Anterior cingulate cortex (tissue), 58 donors: Measurements from ENCODE around the gene NSG1.

Experiments used
- DNase-seq, 58 donors: peaks; one replicate each; lab custom pipeline; 2025; lab: John Stamatoyannopoulos, UW

Gene NSG1

GRCh38 chr4:4395371-4395770, 8.5 kb downstream of the NSG1 start:
- no peak for DNase-seq

- peak in 36 of 58 donors; percentile 6 to 82 (median 48) for DNase-seq
These were observed 9.1 kb downstream of the NSG1 start for GRCh38 chr4:4395849-4396627.

DNA sequence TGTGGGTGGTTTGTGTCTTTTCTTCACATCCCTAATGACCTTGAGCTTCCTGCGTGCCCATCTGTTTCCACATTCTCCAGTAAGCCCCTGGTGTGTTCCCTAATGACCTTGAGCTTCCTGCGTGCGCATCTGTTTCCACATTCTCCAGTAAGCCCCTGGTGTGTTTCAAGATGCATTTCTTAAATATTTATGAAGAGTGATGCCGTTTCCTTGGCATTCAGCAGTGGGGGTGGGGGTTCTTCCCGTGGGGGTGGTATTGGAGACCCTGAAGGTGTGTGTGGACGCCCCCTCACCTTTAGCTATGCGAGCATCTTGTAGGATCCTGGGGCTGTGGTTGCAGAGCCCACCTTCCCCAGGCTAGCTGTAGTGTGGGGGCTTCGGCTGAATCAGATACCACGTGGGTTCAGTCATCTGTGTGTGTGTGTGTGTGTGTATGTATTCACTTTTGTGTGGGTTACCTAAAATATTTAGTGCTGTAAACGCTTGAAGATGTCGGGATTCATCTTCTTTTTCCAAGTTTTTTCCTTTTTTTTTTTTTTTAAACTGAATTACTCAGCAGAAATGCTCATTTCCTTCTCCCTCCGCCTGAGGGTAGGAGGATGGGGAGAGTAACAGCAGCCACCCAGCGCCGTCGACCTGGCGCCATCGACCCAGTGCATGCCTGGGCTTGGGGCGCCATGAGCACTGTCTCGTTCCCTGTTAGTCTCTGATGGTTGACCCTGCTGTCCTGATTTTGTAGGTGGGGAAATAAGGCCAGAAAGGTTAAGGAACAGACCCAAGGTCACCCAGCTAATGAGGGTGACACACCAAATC, 9.9 kb downstream of the NSG1 start:
- DNase-seq, result peak in 2 of 58 donors; percentile 23 to 31

DNA sequence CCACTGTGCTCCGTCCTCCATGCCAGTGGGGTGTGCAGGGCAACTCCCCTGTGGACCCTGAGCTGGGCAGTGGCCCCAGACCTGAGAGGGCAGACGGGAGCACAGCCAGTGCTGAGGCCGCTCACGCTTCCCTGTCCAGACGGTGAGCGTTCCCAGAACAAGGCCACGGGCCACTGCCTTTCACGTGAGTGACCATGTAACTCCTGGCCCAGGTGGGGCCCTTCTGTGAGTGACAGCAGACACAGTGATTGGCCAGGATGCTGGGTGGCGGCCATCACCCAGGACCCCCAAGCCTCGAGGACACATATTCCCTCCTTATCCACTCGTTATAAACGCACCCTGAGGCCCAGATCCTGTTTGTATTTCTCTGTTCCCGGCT, 10.5 kb downstream of the NSG1 start:
- no peak for DNase-seq

GRCh38 chr4:4398430-4398829, 11.5 kb downstream of the NSG1 start:
- DNase-seq, result no peak

- no peak for DNase-seq
These were observed 14.1 kb downstream of the NSG1 start for GRCh38 chr4:4401036-4401435.

DNA sequence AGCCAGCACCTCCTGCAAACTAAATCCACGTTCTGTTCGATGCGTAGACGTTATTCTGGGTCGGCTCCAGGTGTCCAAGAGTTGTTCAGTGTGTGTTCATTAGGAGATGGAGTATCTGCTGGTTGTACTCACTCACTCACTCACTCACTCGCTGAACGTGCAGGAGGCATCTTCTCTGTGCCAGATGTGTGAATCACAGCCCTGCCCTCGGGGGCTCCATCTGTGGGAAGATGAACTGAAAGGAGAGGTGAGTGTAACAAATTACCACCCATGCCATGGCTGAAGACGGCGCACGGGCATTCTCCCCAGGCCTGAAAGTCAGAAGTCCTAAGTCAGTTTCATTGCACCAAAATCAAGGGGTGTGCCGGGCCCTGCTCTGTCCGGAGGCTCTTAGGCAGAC, 16.1 kb downstream of the NSG1 start:
- no peak for DNase-seq

DNA sequence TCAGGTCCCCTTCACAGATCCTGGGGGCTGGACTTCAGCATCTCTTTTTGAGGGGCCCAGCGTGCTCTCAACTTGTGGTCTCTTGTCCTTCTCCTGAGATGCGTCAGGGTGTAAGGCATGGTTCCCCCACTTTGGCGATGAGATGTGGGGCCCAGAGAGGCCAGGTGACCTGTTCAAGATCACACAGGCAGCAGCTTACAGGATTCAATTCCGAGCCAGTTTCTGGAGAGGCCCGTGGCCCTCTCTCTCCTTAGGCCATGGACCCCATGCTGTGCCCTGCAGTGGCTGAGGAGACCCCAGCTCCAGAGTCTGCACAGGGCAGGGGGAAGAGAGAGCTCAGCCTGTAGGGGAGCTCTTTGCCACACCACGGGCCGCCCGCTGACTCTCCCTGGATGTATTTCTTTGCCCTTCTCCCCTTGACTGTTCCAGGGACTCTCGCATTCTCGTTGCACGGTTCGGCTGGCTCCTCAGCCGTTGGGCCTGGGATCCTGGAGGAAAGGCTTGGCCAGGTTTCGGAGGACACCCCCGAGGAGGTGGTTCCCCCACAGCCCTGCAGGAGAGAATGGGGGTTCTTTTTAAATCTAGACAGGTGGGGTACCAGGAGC, 18.6 kb downstream of the NSG1 start:
- no peak for DNase-seq

GRCh38 chr4:4406455-4407298, 19.8 kb downstream of the NSG1 start:
- no peak for DNase-seq

- DNase-seq, result no peak
These were observed 20.6 kb downstream of the NSG1 start for GRCh38 chr4:4407299-4408131.

DNA sequence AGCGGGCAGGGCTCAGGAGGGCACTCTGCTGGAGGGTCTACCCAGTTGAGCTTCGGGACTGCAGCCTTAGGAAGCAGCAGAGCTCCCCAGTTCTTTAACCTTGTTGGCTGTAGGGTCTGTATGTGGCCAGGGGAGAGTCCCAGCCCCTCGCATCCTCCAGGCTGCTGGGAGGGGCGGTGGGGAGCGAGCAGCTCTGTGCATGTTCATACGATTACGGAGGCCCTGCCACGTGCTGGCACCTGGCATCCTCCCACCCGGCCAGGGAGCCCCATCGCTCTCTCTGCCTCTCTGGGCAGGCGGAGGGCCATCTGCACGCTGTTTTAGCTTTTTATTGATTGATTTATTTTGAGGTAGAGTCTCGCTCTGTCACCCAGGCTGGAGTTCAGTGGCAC, 21.2 kb downstream of the NSG1 start:
- DNase-seq, result no peak

DNA sequence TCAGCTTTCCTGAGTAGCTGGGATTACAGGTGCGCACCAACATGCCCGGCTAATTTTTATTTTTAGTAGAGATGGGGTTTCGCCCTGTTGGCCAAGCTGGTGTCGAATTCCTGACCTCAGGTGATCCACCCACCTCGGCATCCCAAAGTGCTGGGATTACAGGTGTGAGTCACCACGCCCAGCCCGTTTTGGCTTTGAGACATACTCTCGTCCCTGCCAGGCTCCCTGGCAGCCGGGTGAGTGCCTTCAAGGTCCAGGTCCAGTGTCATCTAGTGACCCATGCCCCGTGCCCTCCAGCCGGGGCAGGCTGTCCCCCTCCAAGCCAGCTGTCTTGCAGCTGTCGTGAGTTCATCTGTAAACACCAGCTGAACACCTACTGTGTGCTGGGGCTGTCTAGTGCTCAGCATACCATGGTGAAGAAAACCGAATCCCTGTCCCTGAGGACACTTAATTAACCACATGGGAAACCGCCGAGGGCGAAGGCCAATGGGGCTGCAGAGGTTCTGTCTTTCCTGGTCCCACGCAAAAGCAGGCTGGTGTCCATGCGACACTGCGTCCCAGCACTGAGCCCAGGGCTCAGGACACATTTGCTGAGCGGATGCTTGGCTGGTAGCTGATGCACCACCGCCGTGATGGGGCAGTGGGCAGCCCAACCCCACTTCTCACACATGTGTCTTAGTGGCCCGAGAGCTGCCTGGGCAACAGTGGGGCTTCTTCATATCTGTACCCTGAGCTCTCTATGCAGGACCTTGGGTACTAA, 21.9 kb downstream of the NSG1 start:
- DNase-seq, result no peak

DNA sequence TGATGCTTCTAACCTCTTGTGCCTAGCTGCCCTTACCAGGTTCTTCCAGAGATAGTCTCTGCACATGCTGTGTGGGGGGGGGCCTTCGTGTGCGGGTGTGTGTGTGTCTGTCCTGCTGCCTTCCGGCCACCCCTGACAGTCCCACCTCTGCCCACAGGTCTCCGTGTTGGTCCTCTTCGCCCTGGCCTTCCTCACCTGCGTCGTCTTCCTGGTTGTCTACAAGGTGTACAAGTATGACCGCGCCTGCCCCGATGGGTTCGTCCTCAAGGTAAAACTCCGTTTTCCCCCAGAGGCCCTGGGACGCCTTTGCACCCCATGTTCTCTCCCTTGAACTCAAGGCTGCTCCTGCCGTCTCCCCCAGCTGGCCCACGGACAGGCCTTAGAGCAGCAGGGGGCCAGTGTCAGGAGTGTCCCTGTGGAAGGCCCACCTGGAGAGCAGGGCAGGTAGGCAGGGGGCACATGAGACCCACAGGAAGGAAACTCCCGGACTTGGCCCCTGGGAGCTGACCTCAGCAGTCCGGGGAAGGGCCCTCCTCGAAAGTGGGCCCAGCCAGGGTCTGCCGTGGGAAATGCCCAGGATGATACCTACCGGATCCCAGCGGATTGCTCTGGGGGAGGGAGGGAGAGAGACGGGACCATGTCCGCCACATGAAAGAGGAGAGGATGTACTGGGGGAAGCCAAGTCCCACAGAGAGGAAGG, 22.7 kb downstream of the NSG1 start:
- DNase-seq, result no peak

DNA sequence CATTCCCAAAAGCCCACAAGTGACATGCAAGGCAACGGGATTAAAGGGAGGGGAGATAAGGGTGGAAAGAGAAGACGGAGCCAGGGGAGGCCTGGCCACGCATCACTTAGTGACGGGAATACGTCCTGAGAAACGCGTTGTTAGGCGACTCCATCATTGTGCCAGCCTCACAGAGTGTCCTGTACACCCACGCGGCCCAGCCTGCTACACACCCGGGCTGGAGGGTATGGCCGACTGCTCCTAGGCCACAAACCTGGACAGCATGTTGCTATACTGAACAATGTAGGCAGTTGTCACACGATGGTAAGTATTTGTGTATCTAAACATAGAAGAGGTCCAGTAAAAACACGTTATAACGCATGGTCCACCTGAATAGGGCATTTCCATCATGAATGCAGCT, 23.4 kb downstream of the NSG1 start:
- no peak for DNase-seq

DNA sequence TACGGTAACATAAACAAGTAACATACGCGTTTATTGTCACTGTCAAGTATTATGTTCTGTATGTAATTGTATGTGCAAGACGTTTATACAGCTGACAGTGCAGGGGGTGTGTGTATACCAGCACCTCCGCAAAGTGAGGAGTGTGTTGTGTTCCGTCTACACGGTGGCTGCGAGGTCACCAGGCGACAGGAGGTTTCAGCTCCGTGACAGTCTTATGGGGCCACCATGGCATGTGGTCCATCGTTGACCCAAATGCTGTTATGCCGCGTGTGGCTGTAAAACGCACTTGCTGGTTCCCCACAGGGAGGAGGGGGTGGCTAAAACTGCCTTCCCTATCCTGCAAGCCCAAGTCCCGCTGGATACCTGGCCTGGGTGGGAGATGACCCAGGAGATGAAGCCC, 25.0 kb downstream of the NSG1 start:
- no peak for DNase-seq

DNA sequence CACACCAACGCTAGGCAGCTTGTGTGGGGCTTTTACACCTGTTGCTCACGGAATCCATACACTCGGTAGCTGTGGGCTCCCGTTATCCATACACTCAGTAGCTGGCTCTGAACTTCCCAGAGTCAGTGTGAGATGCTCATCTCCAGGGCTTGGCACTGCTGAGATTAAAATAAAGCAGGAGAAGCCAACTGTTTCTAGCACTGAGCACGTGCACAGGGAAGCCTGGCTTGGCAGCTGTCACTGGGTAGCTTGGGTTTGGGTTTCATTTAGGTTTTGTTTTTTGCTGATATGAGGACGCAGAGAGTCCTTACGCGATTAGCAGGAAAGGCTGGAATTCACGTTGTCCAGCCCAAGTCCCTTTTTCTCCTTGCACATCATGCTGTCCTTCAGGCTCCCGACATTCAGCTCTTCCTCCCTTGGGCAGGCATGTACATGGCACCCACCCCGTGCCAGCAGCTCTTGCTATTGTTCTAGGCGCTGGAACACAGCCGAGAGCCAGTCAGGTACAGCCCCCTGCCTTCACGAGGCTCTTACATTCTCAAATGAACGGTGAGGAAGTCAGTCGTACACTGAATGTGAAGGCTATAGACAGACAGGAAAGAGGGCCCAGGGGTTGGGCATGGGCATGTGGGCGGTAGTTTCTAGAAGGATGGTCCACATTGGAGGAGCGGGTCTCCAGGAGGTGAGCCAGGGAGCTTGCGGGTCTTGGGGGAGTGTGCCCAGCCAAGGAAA, 25.9 kb downstream of the NSG1 start:
- no peak for DNase-seq

- DNase-seq, result no peak
These were observed 26.4 kb downstream of the NSG1 start for GRCh38 chr4:4413373-4413725.

DNA sequence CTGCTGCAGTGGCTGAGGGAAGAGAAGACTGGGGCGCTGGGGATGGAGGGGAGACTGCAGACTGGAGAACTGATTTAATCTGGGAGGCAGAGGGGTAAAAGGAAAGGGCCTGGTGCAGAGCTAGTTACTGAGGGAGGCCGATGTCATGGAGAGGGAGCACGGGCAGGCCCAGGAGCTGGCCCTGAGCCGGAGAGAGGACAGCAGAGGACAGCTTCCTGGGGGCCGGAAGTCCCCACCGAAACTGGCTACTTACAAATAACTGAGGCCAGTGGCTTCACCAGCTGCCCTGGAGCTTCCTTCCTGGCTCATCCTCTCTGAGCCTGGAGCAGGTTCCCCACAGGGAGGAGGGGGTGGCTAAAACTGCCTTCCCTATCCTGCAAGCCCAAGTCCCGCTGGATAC, 26.9 kb downstream of the NSG1 start:
- DNase-seq, result no peak
